Astrocyte (in vitro differentiated cells and primary cell): ENCODE measurements around the gene WNT7B. TPM values are rescaled to one million over a fixed set of nuclear protein-coding genes. Genes with fewer than 3 reads are reported as not detected.

Source experiments
- DNase-seq: peaks from one replicate; pipeline ENCODE4 v3.0.0-alpha.2; 2010; ENCODE audit warnings: low read depth
- FAIRE-seq: peaks from 2 replicates; lab custom pipeline; 2011; peaks lifted over from hg19 to GRCh38; lab: Jason Lieb, UNC
- H2AFZ ChIP-seq: 2 replicates; pipeline ENCODE4 v1.6.0; 2012; ENCODE audit warnings: low read depth, low read length, inconsistent platforms
- H3K27ac ChIP-seq: 2 replicates; pipeline ENCODE4 v1.5.1; 2011; ENCODE audit warnings: low read depth, low read length, inconsistent platforms
- H3K27me3 ChIP-seq: 2 replicates; pipeline ENCODE4 v1.6.0; 2011; ENCODE audit warnings: low read length, inconsistent platforms; ENCODE audit not compliant: insufficient read depth
- H3K36me3 ChIP-seq: 2 replicates; pipeline ENCODE4 v1.5.1; 2011; ENCODE audit warnings: low read length, inconsistent platforms; ENCODE audit not compliant: insufficient read depth
- H3K4me1 ChIP-seq: 2 replicates; pipeline ENCODE4 v1.5.1; 2011; ENCODE audit warnings: low read length, inconsistent platforms; ENCODE audit not compliant: insufficient read depth
- H3K4me2 ChIP-seq: 2 replicates; pipeline ENCODE4 v1.6.0; 2012; ENCODE audit warnings: low read length, inconsistent platforms
- H3K4me3 ChIP-seq: 2 replicates; pipeline ENCODE4 v1.5.1; 2011; ENCODE audit warnings: low read depth, mild to moderate bottlenecking, low read length, inconsistent platforms; ENCODE audit not compliant: insufficient read depth
- H3K79me2 ChIP-seq: 2 replicates; pipeline ENCODE4 v1.6.0; 2012; ENCODE audit warnings: mild to moderate bottlenecking, low read length, inconsistent platforms; ENCODE audit not compliant: insufficient read depth
- H3K9ac ChIP-seq: 2 replicates; pipeline ENCODE4 v1.6.0; 2012; ENCODE audit warnings: mild to moderate bottlenecking, low read length, inconsistent platforms
- H3K9me3 ChIP-seq: 2 replicates; pipeline ENCODE4 v1.5.1; 2012; ENCODE audit warnings: low read depth, mild to moderate bottlenecking, low read length, inconsistent platforms; ENCODE audit not compliant: insufficient read depth
- H4K20me1 ChIP-seq: 2 replicates; pipeline ENCODE4 v1.6.0; 2012; ENCODE audit warnings: low read length, inconsistent platforms; ENCODE audit not compliant: insufficient read depth
- H3K27ac Mint-ChIP-seq: one replicate; pipeline ENCODE4 v1.8.0; 2021; ENCODE audit warnings: mild to moderate bottlenecking, mixed read lengths; ENCODE audit not compliant: unreplicated experiment
- H3K27me3 Mint-ChIP-seq: one replicate; pipeline ENCODE4 v1.8.0; 2021; ENCODE audit warnings: low read depth, mixed read lengths; ENCODE audit not compliant: unreplicated experiment
- H3K36me3 Mint-ChIP-seq: one replicate; pipeline ENCODE4 v1.8.0; 2021; ENCODE audit warnings: low read depth, mixed read lengths; ENCODE audit not compliant: unreplicated experiment
- H3K4me1 Mint-ChIP-seq: one replicate; pipeline ENCODE4 v1.8.0; 2021; ENCODE audit warnings: low read depth, mixed read lengths; ENCODE audit not compliant: unreplicated experiment
- H3K4me3 Mint-ChIP-seq: one replicate; pipeline ENCODE4 v1.8.0; 2021; ENCODE audit warnings: mild to moderate bottlenecking, moderate library complexity, mixed read lengths; ENCODE audit not compliant: unreplicated experiment
- H3K9me3 Mint-ChIP-seq: one replicate; pipeline ENCODE4 v1.8.0; 2021; ENCODE audit warnings: mild to moderate bottlenecking, mixed read lengths; ENCODE audit not compliant: unreplicated experiment
- EZH2 ChIP-seq: IDR thresholded peaks from 2 replicates; pipeline ENCODE4 v1.6.1; 2012; ENCODE audit warnings: mild to moderate bottlenecking, low read length, inconsistent platforms; ENCODE audit not compliant: insufficient read depth
- total RNA-seq: library from RNA; stranded (reverse); gene quantifications from 2 replicates; pipeline ENCODE4 v1.2.1, GENCODE V29; 2021
- TF ChIP-seq, protein P1 (sequence below): IDR thresholded peaks from 2 replicates; pipeline ENCODE4 v1.5.1; 2011; ENCODE audit warnings: low read depth, mild to moderate bottlenecking, inconsistent platforms, low read length, moderate library complexity; ENCODE audit not compliant: insufficient read depth

Gene WNT7B
- total RNA-seq, 1 donor from 2014 or later = 1.7 TPM

GRCh38 chr22:45888221-45889092, 88.5 kb downstream of the WNT7B start:
- H3K27me3 ChIP-seq = no peaks in the 10 kb centered on the region
- H3K9ac ChIP-seq = no peak overlapping the region
- H3K79me2 ChIP-seq = no peaks in the 10 kb centered on the region
- peaks cover 30% of the 10 kb centered on the region for H3K27me3 Mint-ChIP-seq
- no peak overlapping the region for H3K27ac ChIP-seq
- no peaks in the 10 kb centered on the region for H4K20me1 ChIP-seq
- TF ChIP-seq, protein P1, sequence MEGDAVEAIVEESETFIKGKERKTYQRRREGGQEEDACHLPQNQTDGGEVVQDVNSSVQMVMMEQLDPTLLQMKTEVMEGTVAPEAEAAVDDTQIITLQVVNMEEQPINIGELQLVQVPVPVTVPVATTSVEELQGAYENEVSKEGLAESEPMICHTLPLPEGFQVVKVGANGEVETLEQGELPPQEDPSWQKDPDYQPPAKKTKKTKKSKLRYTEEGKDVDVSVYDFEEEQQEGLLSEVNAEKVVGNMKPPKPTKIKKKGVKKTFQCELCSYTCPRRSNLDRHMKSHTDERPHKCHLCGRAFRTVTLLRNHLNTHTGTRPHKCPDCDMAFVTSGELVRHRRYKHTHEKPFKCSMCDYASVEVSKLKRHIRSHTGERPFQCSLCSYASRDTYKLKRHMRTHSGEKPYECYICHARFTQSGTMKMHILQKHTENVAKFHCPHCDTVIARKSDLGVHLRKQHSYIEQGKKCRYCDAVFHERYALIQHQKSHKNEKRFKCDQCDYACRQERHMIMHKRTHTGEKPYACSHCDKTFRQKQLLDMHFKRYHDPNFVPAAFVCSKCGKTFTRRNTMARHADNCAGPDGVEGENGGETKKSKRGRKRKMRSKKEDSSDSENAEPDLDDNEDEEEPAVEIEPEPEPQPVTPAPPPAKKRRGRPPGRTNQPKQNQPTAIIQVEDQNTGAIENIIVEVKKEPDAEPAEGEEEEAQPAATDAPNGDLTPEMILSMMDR = no peak
- TF ChIP-seq EZH2 = no peak
- no peaks in the 10 kb centered on the region for H3K36me3 ChIP-seq
- no peaks in the 10 kb centered on the region for H3K9me3 ChIP-seq
- no peaks in the 10 kb centered on the region for H3K4me1 Mint-ChIP-seq
- H3K36me3 Mint-ChIP-seq = no peaks in the 10 kb centered on the region
- no peak overlapping the region for H2AFZ ChIP-seq
- no peak overlapping the region for H3K4me2 ChIP-seq
- H3K27ac Mint-ChIP-seq = peak overlapping the region; percentile 34
- FAIRE-seq = no peak
- H3K9me3 Mint-ChIP-seq = no peaks in the 10 kb centered on the region
- no peak overlapping the region for H3K4me3 Mint-ChIP-seq
- peaks cover 22% of the 10 kb centered on the region for H3K4me1 ChIP-seq
- DNase-seq = no peak
- no peak overlapping the region for H3K4me3 ChIP-seq

DNA sequence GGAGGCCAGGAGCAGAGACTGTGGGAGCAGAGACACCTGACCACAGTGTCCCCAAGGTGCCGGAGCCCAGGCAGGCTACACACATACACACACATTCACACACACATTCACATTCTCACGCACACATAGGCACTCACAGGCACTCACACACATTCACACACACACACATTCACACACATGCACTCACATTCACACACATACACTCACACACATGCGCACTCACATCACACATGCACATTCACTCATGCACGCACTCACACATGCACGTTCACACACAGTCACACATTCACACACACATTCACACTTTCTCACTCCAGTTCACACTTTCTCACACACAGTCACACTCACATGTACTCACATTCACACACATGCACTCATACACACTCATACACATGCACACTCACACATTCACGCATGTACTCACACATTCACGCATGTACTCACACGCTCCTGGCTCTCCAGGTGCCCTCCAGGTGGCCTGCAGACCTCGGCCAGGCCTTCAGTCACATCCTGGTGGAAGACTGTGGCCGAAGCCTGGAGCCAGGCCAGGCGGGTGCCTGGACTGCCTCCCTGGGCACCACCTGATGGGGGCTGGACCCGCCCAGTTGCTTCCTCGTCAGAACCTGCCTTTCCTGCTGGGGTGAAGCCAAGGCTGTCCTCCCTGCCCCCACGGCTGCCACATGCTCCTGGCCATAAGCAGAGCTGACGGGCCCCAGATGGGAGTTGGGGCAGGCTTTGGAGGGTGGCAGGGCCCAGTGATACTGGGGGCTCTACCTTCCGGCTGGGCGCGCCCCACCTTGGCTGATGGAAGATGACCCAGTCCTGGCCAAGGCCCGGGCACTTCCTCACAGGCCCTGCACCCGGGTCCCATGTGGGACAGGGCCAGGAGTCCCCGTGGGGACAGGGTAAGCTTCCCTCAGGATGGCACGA, 89.5 kb downstream of the WNT7B start:
- TF ChIP-seq, protein P1 = no peak
- TF ChIP-seq EZH2 = no peak
- H3K27ac ChIP-seq = no peak overlapping the region
- H3K4me1 Mint-ChIP-seq = no peaks in the 10 kb centered on the region
- H3K36me3 ChIP-seq = no peaks in the 10 kb centered on the region
- H3K4me3 Mint-ChIP-seq = no peak overlapping the region
- no peak overlapping the region for H3K9ac ChIP-seq
- DNase-seq (no peak), FAIRE-seq (no peak)
- no peak overlapping the region for H2AFZ ChIP-seq
- H3K9me3 Mint-ChIP-seq = no peaks in the 10 kb centered on the region
- peaks cover 3% of the 10 kb centered on the region for H3K27me3 ChIP-seq
- no peak overlapping the region for H3K4me2 ChIP-seq
- H4K20me1 ChIP-seq = no peaks in the 10 kb centered on the region
- no peaks in the 10 kb centered on the region for H3K36me3 Mint-ChIP-seq
- H3K79me2 ChIP-seq = no peaks in the 10 kb centered on the region
- no peak overlapping the region for H3K27ac Mint-ChIP-seq
- H3K4me1 ChIP-seq = peaks cover 14% of the 10 kb centered on the region
- no peak overlapping the region for H3K4me3 ChIP-seq
- peaks cover 29% of the 10 kb centered on the region for H3K27me3 Mint-ChIP-seq
- no peaks in the 10 kb centered on the region for H3K9me3 ChIP-seq
